Lung (tissue), 12 donors: ENCODE results near the gene AP3D1. TPM values are rescaled to one million over a fixed set of nuclear protein-coding genes. Genes with fewer than 3 reads are reported as not detected.

Experiments
- ATAC-seq: fragments of 200-7000 bp; cut with Tn5 transposase; one replicate; pipeline ENCODE4 v1.9.1; 2020; ENCODE audit warnings: moderate number of reproducible peaks; ENCODE audit not compliant: insufficient read depth, low FRiP score
- DNase-seq, 3 donors: peaks; one replicate each; pipeline ENCODE4 v3.0.0-alpha.2; 2013 to 2017
- H3K27ac ChIP-seq, 2 donors: one replicate each; pipeline ENCODE4 v1.5.1; 2013; ENCODE audit warnings: mild to moderate bottlenecking in 2 of 2, moderate library complexity in 2 of 2, control low read depth in 1 of 2, inconsistent platforms in 1 of 2, low read depth in 1 of 2, low read length in 1 of 2
- H3K27me3 ChIP-seq, 3 donors: one replicate each; pipeline ENCODE4 v1.5.1; 2013; ENCODE audit warnings: low read length in 2 of 3; ENCODE audit not compliant: control insufficient read depth in 3 of 3, insufficient read depth in 3 of 3
- H3K36me3 ChIP-seq, 4 donors: one replicate each; pipeline ENCODE4 v1.5.1; 2013; ENCODE audit warnings: low read length in 4 of 4, mild to moderate bottlenecking in 1 of 4, moderate library complexity in 1 of 4; ENCODE audit not compliant: control insufficient read depth in 4 of 4, insufficient read depth in 4 of 4
- H3K4me1 ChIP-seq, 5 donors: one replicate each; pipeline ENCODE4 v1.5.1; 2013; ENCODE audit warnings: low read length in 5 of 5, mild to moderate bottlenecking in 2 of 5, moderate library complexity in 1 of 5; ENCODE audit not compliant: control insufficient read depth in 5 of 5, insufficient read depth in 5 of 5
- H3K4me3 ChIP-seq: one replicate; pipeline ENCODE4 v1.5.1; 2013; ENCODE audit warnings: mild to moderate bottlenecking, control low read depth, moderate library complexity
- H3K9ac ChIP-seq, 2 donors: one replicate each; pipeline ENCODE4 v1.5.1; 2013; ENCODE audit warnings: low read length in 2 of 2, control low read depth in 1 of 2; ENCODE audit not compliant: insufficient read depth in 1 of 2
- H3K9me3 ChIP-seq, 4 donors: one replicate each; pipeline ENCODE4 v1.5.1; 2013; ENCODE audit warnings: low read length in 3 of 4, mild to moderate bottlenecking in 1 of 4, moderate library complexity in 1 of 4; ENCODE audit not compliant: control insufficient read depth in 4 of 4, insufficient read depth in 3 of 4
- CTCF ChIP-seq: IDR thresholded peaks from 2 replicates; pipeline ENCODE4 v1.5.1; 2012; ENCODE audit warnings: mild to moderate bottlenecking; ENCODE audit errors: control extremely low read depth, extremely low read depth
- WGBS, 2 donors: extraction: QIAGEN DNeasy Blood & Tissue Kit; methylation state at CpG; one replicate each; pipeline ENCODE4 v1.1.7; 2013; 5-methylcytosine and 5-hydroxymethylcytosine counted together
- polyA plus RNA-seq, 2 donors: library from polyadenylated mRNA; stranded (reverse); fragments of 200-250 nt; gene quantifications; one replicate each; pipeline ENCODE4 v1.2.1, GENCODE V29; 2013
- total RNA-seq, 2 donors: library from RNA; depleted of rRNA in 1 of 2; stranded (reverse); fragments of >200 nt in 1 of 2; gene quantifications; one replicate each; pipeline ENCODE4 v1.2.1, GENCODE V29; 2014 to 2021
- donor health status: control.
- donor health status: control.
- donor health status: Bipolar disorder and iron deficiency.
- donor health status: healthy.
- donor health status: DM: yes; HTN: yes; CAD: no.

Gene AP3D1
- total and polyA plus RNA-seq, 4 donors, result 55.3 to 144 (median 85.4) TPM

DNA sequence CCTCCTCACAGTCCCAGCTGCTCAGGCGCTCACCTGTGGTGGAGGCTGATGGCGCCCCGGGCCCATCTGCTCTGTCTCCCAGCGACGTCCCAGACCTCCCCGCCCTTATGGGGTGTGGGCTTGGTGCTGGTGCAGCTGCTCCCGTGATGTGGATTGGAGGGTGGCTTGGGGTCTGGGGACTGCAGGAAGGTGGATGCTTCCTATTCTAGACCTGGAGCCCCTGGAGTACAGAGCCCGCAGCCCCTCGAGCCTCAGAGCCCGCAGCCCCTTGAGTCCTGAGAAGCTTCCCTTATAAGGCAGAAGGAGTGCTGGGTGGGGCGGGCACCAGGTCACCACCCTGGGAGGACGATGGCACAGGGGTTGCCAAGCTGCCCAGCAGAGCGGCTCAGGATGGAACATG is 44.0 kb upstream of the AP3D1 start:
- H3K36me3 ChIP-seq, result peaks cover 0 to 69% (median 22%) of the 10 kb centered on the region in 4 donors
- no peak for ATAC-seq
- no peaks in the 10 kb centered on the region for H3K9me3 ChIP-seq
- no peaks in the 10 kb centered on the region for H3K4me1 ChIP-seq
- no peak for DNase-seq
- WGBS, 2 donors, result 94 to 97% methylated on average over 13 of the region's 13 CpGs
- H3K27ac ChIP-seq, result no peak overlapping the region
- no peak overlapping the region for H3K9ac ChIP-seq
- no peaks in the 10 kb centered on the region for H3K27me3 ChIP-seq
- no peak overlapping the region for H3K4me3 ChIP-seq
- no peak for TF ChIP-seq CTCF

- Histone ChIP-seq H3K9me3 (no peaks in the 10 kb centered on the region), H3K4me1 (peaks cover 0 to under 1% (median 0%) of the 10 kb centered on the region in 5 donors), H3K4me3 (no peak overlapping the region), H3K9ac (no peak overlapping the region), H3K27ac (no peak overlapping the region), H3K36me3 (peaks cover 0 to 66% (median 23%) of the 10 kb centered on the region in 4 donors), H3K27me3 (no peaks in the 10 kb centered on the region)
- DNase-seq, result no peak
- 93 to 96% methylated on average over 25 of the region's 25 CpGs for WGBS, 2 donors
- TF ChIP-seq CTCF, result no peak
- no peak for ATAC-seq
Observed at GRCh38 chr19:2194513-2195078, 43.2 kb upstream of the AP3D1 start.

GRCh38 chr19:2193807-2194206 is 42.4 kb upstream of the AP3D1 start:
- no peak for DNase-seq
- peaks cover 0 to 4% (median 0%) of the 10 kb centered on the region in 5 donors for H3K4me1 ChIP-seq
- H3K27me3 ChIP-seq, result no peaks in the 10 kb centered on the region
- no peaks in the 10 kb centered on the region for H3K9me3 ChIP-seq
- no peak overlapping the region for H3K4me3 ChIP-seq
- 96% methylated on average over 18 of the region's 18 CpGs for WGBS, 2 donors
- TF ChIP-seq CTCF, result no peak
- H3K9ac ChIP-seq, result no peak overlapping the region
- no peak for ATAC-seq
- no peak overlapping the region for H3K27ac ChIP-seq
- H3K36me3 ChIP-seq, result peaks cover 0 to 72% (median 26%) of the 10 kb centered on the region in 4 donors

GRCh38 chr19:2192862-2193261 is 41.5 kb upstream of the AP3D1 start:
- Histone ChIP-seq H3K9me3 (no peaks in the 10 kb centered on the region), H3K27me3 (no peaks in the 10 kb centered on the region), H3K4me3 (no peak overlapping the region), H3K9ac (no peak overlapping the region), H3K4me1 (peaks cover 0 to 6% (median 0%) of the 10 kb centered on the region in 5 donors), H3K27ac (no peak overlapping the region), H3K36me3 (peaks cover 0 to 73% (median 26%) of the 10 kb centered on the region in 4 donors)
- DNase-seq, result no peak
- ATAC-seq, result no peak
- WGBS, 2 donors, result 97 to 98% methylated on average over 17 of the region's 17 CpGs
- no peak for TF ChIP-seq CTCF
